GM04503 (cell line): ENCODE data around the gene CDPF1.
"Not testable (repeated sequence)": the region's sequence is repeated elsewhere in the genome, so short reads cannot be mapped to it uniquely, and the experiment has no call there.

Source experiments
- DNase-seq: peaks from one replicate; pipeline ENCODE4 v3.0.0-alpha.2; 2012; ENCODE audit warnings: low read depth

CDPF1 gene

DNA sequence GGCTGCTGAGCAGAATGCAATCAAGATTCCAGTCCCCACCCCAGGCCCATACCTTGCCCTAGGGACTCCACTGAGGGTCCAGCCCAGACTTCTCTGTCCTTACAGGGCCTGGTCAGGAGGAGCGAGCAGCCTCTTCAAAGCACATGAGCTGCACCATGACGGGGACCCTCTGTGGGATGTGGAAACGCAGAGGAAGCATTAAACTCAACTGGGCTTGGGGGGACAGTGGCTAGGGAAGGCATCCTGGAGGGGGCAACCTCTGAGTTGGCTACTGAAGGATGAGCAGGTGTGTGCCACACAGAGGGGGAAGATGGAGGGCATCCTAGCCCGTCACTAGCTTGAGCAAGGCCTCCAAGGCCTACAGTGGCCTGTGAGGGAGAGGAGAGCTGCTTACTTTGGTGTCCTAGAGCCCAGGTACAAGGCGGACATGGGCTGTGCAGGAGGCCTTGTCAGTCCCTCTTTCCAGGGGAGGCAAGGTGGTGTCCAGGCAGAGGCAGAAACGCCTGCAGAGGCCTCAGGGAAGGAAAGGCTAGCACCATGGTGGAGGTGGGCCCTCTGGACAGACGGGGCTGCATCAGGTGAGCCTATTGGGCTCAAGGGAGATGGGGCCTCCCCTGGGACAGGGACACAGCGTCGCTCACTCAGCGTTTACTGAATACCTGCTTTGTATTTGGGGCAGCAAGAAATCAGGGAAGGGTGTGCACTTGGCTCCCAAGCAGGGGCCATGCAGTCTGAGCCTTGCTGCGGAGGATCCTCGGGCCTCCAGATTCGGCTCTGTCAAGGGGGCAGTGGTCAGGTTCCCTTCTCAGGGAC is 32.0 kb upstream of the CDPF1 start:
- DNase-seq, result no peak

GRCh38 chr22:46280999-46281623 is 31.0 kb upstream of the CDPF1 start:
- DNase-seq, result no peak

GRCh38 chr22:46280063-46280817 is 30.1 kb upstream of the CDPF1 start:
- no peak for DNase-seq

DNA sequence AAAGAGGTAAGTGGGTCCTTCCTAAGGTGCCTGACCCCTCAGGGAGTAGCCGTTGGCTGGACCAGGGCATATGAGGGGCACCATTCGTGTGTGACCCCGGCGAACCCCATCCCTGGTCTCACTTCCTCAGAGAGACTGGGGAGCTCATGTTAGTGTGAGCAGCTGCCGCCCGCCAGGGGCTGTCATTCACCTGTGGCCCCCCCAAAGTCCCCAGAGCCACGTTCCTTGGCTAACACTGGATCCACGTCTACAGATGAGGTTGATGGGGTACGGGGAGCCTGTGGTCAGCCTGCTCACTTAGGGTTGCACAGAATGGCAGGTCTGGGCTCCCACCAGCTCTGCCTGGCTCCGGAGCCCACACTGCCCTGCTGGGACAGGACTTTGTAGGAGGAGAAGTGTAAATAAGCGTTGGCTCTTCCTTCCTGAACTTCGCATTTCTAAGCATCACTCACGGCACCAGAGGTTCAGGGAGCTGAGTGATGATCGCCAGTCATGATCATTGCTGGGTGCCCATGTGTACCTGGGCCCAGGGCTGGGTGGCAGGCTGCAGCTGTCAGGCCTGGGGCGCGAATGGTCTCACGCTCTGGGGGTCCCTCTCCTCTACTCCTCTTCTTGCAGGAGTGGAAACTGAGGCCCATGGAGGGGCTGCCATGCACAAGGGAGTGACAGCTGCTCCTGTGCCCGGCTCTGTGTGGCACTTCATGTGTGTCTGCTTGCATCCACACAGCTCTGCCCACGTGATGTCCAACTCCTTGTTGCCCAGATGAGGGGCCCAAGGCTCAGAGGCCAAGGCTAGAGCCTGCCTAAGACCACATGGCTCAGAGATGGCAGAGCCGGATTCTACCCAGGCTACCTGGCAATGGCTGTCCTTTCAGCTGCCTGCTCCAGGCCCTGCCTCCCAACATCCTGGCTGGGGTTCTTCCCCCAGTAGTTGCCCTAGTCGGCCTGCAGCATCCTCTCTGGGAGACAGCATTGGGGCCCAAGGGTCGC is 28.9 kb upstream of the CDPF1 start:
- no peak for DNase-seq

DNA sequence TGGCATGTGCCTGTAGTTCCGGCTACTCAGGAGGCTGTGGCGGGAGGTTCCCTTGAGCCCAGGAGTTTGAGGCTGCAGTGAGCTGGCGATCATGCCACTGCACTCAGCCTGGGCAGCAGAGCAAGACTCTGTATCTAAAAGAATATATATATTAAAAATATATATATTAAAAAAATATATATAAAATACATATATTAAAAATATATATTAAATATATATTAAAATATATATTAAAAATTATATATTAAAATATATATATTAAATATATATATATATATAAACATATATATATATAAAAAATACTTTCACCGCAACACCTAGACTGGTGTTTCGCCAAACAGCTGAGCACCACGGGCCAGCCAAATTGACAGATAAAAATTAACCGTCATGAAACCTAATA is 26.5 kb upstream of the CDPF1 start:
- no peak for DNase-seq

DNA sequence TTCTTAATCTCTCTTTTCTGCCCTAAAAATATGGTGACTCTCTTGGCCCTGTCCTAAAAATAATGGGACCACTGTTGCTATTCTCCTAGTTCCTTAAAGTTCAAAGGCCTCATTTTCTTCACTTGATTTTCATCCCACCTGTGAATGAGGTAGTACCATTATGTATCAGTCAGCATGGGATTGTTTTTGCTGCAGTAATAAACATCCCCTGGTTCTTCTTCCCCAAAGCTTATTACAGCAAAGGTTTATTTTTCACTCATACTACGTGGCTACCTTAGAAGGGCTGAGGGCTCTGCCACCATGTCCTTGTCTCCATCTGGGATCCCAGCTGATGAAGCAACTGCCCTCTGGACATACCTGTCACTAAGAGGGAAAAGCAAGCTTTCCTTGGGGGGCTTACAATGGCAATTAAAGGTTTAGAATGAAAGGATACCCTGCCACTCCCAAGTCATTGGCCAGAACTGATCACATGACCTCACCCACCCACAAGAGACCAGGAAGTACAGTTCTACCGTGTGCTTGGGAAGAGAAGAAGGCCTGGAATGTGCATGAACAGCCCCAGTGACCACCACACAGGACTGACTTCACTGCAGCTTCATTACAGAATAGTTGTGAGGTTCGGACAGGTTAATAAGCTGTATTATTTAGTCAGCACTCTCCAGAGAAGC is 25.5 kb upstream of the CDPF1 start:
- no peak for DNase-seq

GRCh38 chr22:46274381-46274780 is 24.3 kb upstream of the CDPF1 start:
- DNase-seq, result no peak

GRCh38 chr22:46273432-46274148 is 23.5 kb upstream of the CDPF1 start:
- no peak for DNase-seq

DNA sequence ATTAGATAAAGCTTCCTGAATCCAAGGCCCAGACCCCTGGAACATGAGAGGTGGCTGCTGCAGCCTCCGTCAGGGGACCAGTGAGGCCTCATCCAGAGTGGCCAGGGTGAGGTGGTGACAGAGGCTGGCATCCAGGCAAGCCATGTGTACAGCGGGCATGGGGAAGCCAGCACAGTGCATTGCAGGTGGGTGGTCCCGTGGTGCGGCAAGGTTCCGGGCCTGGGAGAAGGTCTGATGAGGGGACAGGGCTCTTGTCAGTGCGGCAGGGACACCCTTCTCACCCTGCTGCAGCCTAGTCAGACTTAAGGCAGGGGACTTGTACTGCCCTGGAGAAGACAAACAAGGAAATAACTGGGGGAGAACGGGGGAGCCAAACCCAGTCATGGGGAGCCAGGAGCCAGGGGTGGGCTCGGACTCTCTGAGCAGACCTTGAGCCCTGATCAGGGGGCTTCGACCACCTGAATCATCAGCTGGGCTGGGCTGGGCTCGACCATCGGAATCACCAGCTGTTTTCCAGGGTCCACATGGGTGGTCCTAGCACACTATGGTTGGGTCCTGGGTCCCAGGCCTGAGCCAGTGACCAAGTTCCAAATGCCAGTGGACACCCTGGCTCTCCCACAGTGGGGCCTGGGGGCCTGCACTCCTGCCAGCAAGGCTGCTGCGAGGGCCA is 22.8 kb upstream of the CDPF1 start:
- no peak for DNase-seq

GRCh38 chr22:46272196-46272595 is 22.1 kb upstream of the CDPF1 start:
- no peak for DNase-seq

DNA sequence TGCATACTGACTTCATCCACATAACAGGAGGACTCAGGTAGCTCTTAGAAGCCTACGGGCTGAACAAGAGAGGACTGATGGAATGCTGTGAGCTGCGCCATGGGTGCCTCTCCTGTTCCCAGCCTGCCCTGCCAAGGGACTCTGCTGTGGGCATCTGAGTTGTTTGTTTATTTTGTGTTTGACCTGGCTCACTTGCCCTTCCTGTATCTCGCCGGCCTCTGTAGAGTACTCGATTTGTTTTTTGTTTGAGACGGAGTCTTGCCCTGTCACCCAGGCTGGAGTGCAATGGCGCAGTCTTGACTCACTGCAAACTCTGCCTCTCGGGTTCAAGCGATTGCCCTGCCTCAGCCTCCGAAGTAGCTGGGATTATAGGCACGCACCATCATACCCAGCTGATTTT is 19.5 kb upstream of the CDPF1 start:
- no peak for DNase-seq

GRCh38 chr22:46267431-46268279 is 17.6 kb upstream of the CDPF1 start, which contains the start of gene TTC38:
TTC38 (plus strand) TSS chr22:46268008; CDS start chr22:46268040, 32 bp downstream.
- peak; percentile 30 for DNase-seq

GRCh38 chr22:46265627-46266026 is 15.5 kb upstream of the CDPF1 start:
- not testable (repeated sequence) for DNase-seq

- not testable (repeated sequence) for DNase-seq
These were observed 14.4 kb upstream of the CDPF1 start for GRCh38 chr22:46264520-46264919.

DNA sequence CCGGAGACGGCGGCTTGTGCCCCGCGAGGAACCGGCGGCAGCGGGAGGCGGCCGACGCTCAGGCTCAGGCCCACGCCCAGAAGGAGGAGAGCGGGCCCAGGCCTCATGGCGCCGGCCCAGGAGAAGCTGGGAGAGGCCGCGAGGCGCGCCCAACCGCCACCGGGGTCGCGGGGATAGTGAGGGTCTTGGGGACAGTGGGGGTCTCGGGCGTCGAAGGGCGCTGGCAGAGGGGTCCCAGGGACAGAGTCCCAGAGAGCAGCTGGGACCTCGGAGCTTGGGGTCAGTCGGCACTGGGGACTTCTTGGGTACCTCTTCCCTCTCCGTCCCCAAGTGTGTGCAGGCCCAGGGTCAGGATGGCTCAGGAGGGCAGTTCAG is 13.1 kb upstream of the CDPF1 start, which contains the start of gene PKDREJ:
Gene PKDREJ (minus strand): TSS at position 128 of the 375 bp plus-strand sequence. CDS start 21 bp downstream, at position 107.
- DNase-seq, result no peak

GRCh38 chr22:46262449-46263215 is 12.5 kb upstream of the CDPF1 start:
- no peak for DNase-seq

DNA sequence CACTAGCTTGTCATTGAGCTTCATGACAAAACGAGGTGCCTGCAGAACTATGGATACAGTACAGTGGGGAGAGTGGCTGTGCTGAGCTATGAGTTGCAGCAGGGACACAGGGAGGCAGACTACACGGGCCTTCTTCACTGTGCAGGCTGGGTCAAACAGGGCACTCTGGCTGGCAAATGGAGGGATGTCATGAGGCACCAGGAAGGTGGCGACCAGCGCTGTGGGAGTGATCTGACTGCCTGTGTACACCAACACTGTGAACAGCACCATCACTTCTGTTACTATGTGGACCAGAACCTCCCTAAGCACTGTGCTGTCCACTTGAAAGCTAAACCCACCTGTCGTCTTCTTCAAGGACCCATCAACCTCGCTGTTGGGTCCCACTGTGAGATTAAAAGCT is 9.9 kb upstream of the CDPF1 start:
- DNase-seq, result no peak

DNA sequence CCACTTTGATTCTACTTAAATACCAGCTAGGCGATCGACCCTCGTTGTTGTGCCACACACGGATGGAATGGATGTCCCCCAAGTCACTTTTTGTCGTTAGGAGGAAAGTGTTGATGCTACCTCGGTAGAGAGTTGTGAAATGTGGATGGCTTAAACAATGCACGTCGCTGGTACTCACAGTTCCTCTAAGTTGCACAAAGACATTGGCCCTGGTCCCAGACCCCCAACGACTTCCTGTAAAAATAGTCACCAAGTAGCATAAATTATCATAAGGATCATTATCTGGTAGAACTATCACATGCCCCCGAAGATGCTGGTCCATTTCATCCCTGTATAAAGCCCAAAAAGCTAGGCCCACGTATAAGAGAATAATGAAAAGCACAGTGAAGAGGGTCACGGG is 9.3 kb upstream of the CDPF1 start:
- DNase-seq, result no peak
